ENCODE results near the gene PKDCC.

Gene PKDCC

GRCh38 chr2:42050703-42051542 is 3.1 kb downstream of the PKDCC start:
- H3K9ac ChIP-seq (ENCODE audit: low read length in 2 of 2) = peak overlapping the region; percentile 80 to 91
- peaks cover 7 to 12% of the 10 kb centered on the region in 2 donors for H3K36me3 ChIP-seq (ENCODE audit: control insufficient read depth in 2 of 2, insufficient read depth in 2 of 2, low read length in 2 of 2)
- peaks cover 75% of the 10 kb centered on the region for H3K4me1 ChIP-seq (ENCODE audit: control insufficient read depth, insufficient read depth, low read length)

GRCh38 chr2:42051543-42052235 is 3.9 kb downstream of the PKDCC start:
- no peaks in the 10 kb centered on the region for H3K27me3 ChIP-seq (ENCODE audit: control insufficient read depth in 1 of 2, insufficient read depth in 2 of 2, low read length in 2 of 2)
- H3K27ac ChIP-seq (ENCODE audit: low read length) = peak overlapping the region; percentile 94
- H3K4me3 ChIP-seq (ENCODE audit: low read length in 2 of 2) = peak overlapping the region; percentile 52 to 96
- H3K4me1 ChIP-seq (ENCODE audit: control insufficient read depth, insufficient read depth, low read length) = peaks cover 74% of the 10 kb centered on the region
- H3K36me3 ChIP-seq (ENCODE audit: control insufficient read depth in 2 of 2, insufficient read depth in 2 of 2, low read length in 2 of 2) = peaks cover 11 to 15% of the 10 kb centered on the region in 2 donors
- peak overlapping the region; percentile 66 to 80 for H3K9ac ChIP-seq (ENCODE audit: low read length in 2 of 2)
- no peaks in the 10 kb centered on the region for H3K9me3 ChIP-seq (ENCODE audit: control insufficient read depth in 2 of 2, low read length in 2 of 2)

More at GRCh38 chr2:42050703-42051542, 3.1 kb downstream of the PKDCC start:
- Histone ChIP-seq H3K4me3 (ENCODE audit: low read length in 2 of 2) (peak overlapping the region; percentile 92 to 96), H3K27ac (ENCODE audit: low read length) (peak overlapping the region; percentile 94), H3K27me3 (ENCODE audit: control insufficient read depth in 1 of 2, insufficient read depth in 2 of 2, low read length in 2 of 2) (no peaks in the 10 kb centered on the region), H3K9me3 (ENCODE audit: control insufficient read depth in 2 of 2, low read length in 2 of 2) (no peaks in the 10 kb centered on the region)

GRCh38 chr2:42052702-42053481 is 5.1 kb downstream of the PKDCC start:
- Histone ChIP-seq H3K27me3 (ENCODE audit: control insufficient read depth in 1 of 2, insufficient read depth in 2 of 2, low read length in 2 of 2) (no peaks in the 10 kb centered on the region), H3K4me1 (ENCODE audit: control insufficient read depth, insufficient read depth, low read length) (peaks cover 79% of the 10 kb centered on the region)

GRCh38 chr2:42053482-42053790 is 5.6 kb downstream of the PKDCC start:
- H3K36me3 ChIP-seq (ENCODE audit: control insufficient read depth in 2 of 2, insufficient read depth in 2 of 2, low read length in 2 of 2) = peaks cover 25 to 28% of the 10 kb centered on the region in 2 donors
- peak overlapping the region; percentile 94 for H3K27ac ChIP-seq (ENCODE audit: low read length)
- H3K4me3 ChIP-seq (ENCODE audit: low read length in 2 of 2) = peak overlapping the region; percentile 14 to 66
- no peaks in the 10 kb centered on the region for H3K27me3 ChIP-seq (ENCODE audit: control insufficient read depth in 1 of 2, insufficient read depth in 2 of 2, low read length in 2 of 2)
- peak overlapping the region; percentile 51 to 60 for H3K9ac ChIP-seq (ENCODE audit: low read length in 2 of 2)
- H3K9me3 ChIP-seq (ENCODE audit: control insufficient read depth in 2 of 2, low read length in 2 of 2) = no peaks in the 10 kb centered on the region
- peaks cover 79% of the 10 kb centered on the region for H3K4me1 ChIP-seq (ENCODE audit: control insufficient read depth, insufficient read depth, low read length)

More at GRCh38 chr2:42052702-42053481, 5.1 kb downstream of the PKDCC start:
- no peaks in the 10 kb centered on the region for H3K9me3 ChIP-seq (ENCODE audit: control insufficient read depth in 2 of 2, low read length in 2 of 2)
- H3K4me3 ChIP-seq (ENCODE audit: low read length in 2 of 2) = peak overlapping the region; percentile 38 to 66
- H3K27ac ChIP-seq (ENCODE audit: low read length) = peak overlapping the region; percentile 94
- peaks cover 23 to 27% of the 10 kb centered on the region in 2 donors for H3K36me3 ChIP-seq (ENCODE audit: control insufficient read depth in 2 of 2, insufficient read depth in 2 of 2, low read length in 2 of 2)
- peak overlapping the region; percentile 51 to 81 for H3K9ac ChIP-seq (ENCODE audit: low read length in 2 of 2)

- H3K36me3 ChIP-seq (ENCODE audit: control insufficient read depth in 2 of 2, insufficient read depth in 2 of 2, low read length in 2 of 2) = peaks cover 30 to 34% of the 10 kb centered on the region in 2 donors
- H3K9ac ChIP-seq (ENCODE audit: low read length in 2 of 2) = peak overlapping the region; percentile 51 to 60
- H3K27ac ChIP-seq (ENCODE audit: low read length) = peak overlapping the region; percentile 94
- H3K27me3 ChIP-seq (ENCODE audit: control insufficient read depth in 1 of 2, insufficient read depth in 2 of 2, low read length in 2 of 2) = no peaks in the 10 kb centered on the region
- peak overlapping the region; percentile 14 to 44 for H3K4me3 ChIP-seq (ENCODE audit: low read length in 2 of 2)
- H3K9me3 ChIP-seq (ENCODE audit: control insufficient read depth in 2 of 2, low read length in 2 of 2) = no peaks in the 10 kb centered on the region
- H3K4me1 ChIP-seq (ENCODE audit: control insufficient read depth, insufficient read depth, low read length) = peaks cover 79% of the 10 kb centered on the region
Measured at GRCh38 chr2:42053791-42054701, 6.2 kb downstream of the PKDCC start.

GRCh38 chr2:42054714-42055430 is 7.1 kb downstream of the PKDCC start:
- Histone ChIP-seq H3K9ac (ENCODE audit: low read length in 2 of 2) (peak overlapping the region in 1 of 2 donors; percentile 51), H3K4me1 (ENCODE audit: control insufficient read depth, insufficient read depth, low read length) (peaks cover 81% of the 10 kb centered on the region), H3K27me3 (ENCODE audit: control insufficient read depth in 1 of 2, insufficient read depth in 2 of 2, low read length in 2 of 2) (no peaks in the 10 kb centered on the region), H3K36me3 (ENCODE audit: control insufficient read depth in 2 of 2, insufficient read depth in 2 of 2, low read length in 2 of 2) (peaks cover 34 to 42% of the 10 kb centered on the region in 2 donors), H3K9me3 (ENCODE audit: control insufficient read depth in 2 of 2, low read length in 2 of 2) (no peaks in the 10 kb centered on the region), H3K27ac (ENCODE audit: low read length) (peak overlapping the region; percentile 94), H3K4me3 (ENCODE audit: low read length in 2 of 2) (peak overlapping the region in 1 of 2 donors; percentile 44)

GRCh38 chr2:42055573-42056514 is 8.0 kb downstream of the PKDCC start:
- H3K27ac ChIP-seq (ENCODE audit: low read length) = peak overlapping the region; percentile 62
- no peaks in the 10 kb centered on the region for H3K9me3 ChIP-seq (ENCODE audit: control insufficient read depth in 2 of 2, low read length in 2 of 2)
- H3K4me3 ChIP-seq (ENCODE audit: low read length in 2 of 2) = no peak overlapping the region
- H3K4me1 ChIP-seq (ENCODE audit: control insufficient read depth, insufficient read depth, low read length) = peaks cover 83% of the 10 kb centered on the region
- H3K27me3 ChIP-seq (ENCODE audit: control insufficient read depth in 1 of 2, insufficient read depth in 2 of 2, low read length in 2 of 2) = no peaks in the 10 kb centered on the region
- H3K9ac ChIP-seq (ENCODE audit: low read length in 2 of 2) = peak overlapping the region; percentile 7 to 29
- peaks cover 34 to 42% of the 10 kb centered on the region in 2 donors for H3K36me3 ChIP-seq (ENCODE audit: control insufficient read depth in 2 of 2, insufficient read depth in 2 of 2, low read length in 2 of 2)

GRCh38 chr2:42057159-42057901 is 9.5 kb downstream of the PKDCC start:
- peaks cover 82% of the 10 kb centered on the region for H3K4me1 ChIP-seq (ENCODE audit: control insufficient read depth, insufficient read depth, low read length)

More at GRCh38 chr2:42057159-42057901, 9.5 kb downstream of the PKDCC start:
- no peaks in the 10 kb centered on the region for H3K27me3 ChIP-seq (ENCODE audit: control insufficient read depth in 1 of 2, insufficient read depth in 2 of 2, low read length in 2 of 2)
- H3K9ac ChIP-seq (ENCODE audit: low read length in 2 of 2) = no peak overlapping the region
- no peak overlapping the region for H3K4me3 ChIP-seq (ENCODE audit: low read length in 2 of 2)
- H3K9me3 ChIP-seq (ENCODE audit: control insufficient read depth in 2 of 2, low read length in 2 of 2) = no peaks in the 10 kb centered on the region
- peaks cover 34 to 42% of the 10 kb centered on the region in 2 donors for H3K36me3 ChIP-seq (ENCODE audit: control insufficient read depth in 2 of 2, insufficient read depth in 2 of 2, low read length in 2 of 2)
- H3K27ac ChIP-seq (ENCODE audit: low read length) = peak overlapping the region; percentile 46
